ENCODE data around the gene COMTD1.
"Not testable (repeated sequence)": the region's sequence is repeated elsewhere in the genome, so short reads cannot be mapped to it uniquely, and the experiment has no call there.

COMTD1 gene

GRCh38 chr10:75188522-75188921, 47.2 kb downstream of the COMTD1 start:
- H3K4me3 ChIP-seq (ENCODE audit: low read depth, low read length); H3K36me3 ChIP-seq (ENCODE audit: control insufficient read depth, insufficient read depth, low read length); H3K4me1 ChIP-seq (ENCODE audit: control insufficient read depth, insufficient read depth, low read length); H3K9ac ChIP-seq (ENCODE audit: low read depth, low read length); H3K9me3 ChIP-seq (ENCODE audit: control insufficient read depth, insufficient read depth, low read length); H3K27me3 ChIP-seq (ENCODE audit: control insufficient read depth, insufficient read depth, low read length): not testable (repeated sequence)
- H3K27ac ChIP-seq (ENCODE audit: low read depth, low read length), result peak overlapping the region; percentile 72

- peaks cover 5% of the 10 kb centered on the region for H3K4me1 ChIP-seq (ENCODE audit: control insufficient read depth, insufficient read depth, low read length)
- 0 out of 2 replicates have a peak overlapping the region, but pooled peaks have one; percentile 1 for H3K9ac ChIP-seq (ENCODE audit: low read depth, low read length)
- no peaks in the 10 kb centered on the region for H3K9me3 ChIP-seq (ENCODE audit: control insufficient read depth, insufficient read depth, low read length)
- H3K4me3 ChIP-seq (ENCODE audit: low read depth, low read length), result no peak overlapping the region
- peak overlapping the region; percentile 72 for H3K27ac ChIP-seq (ENCODE audit: low read depth, low read length)
- H3K36me3 ChIP-seq (ENCODE audit: control insufficient read depth, insufficient read depth, low read length), result no peaks in the 10 kb centered on the region
- H3K27me3 ChIP-seq (ENCODE audit: control insufficient read depth, insufficient read depth, low read length), result no peaks in the 10 kb centered on the region
Observed at GRCh38 chr10:75187961-75188426, 47.8 kb downstream of the COMTD1 start.

- Histone ChIP-seq H3K4me3 (ENCODE audit: low read depth, low read length) (no peak overlapping the region), H3K27ac (ENCODE audit: low read depth, low read length) (no peak overlapping the region), H3K4me1 (ENCODE audit: control insufficient read depth, insufficient read depth, low read length) (peaks cover 5% of the 10 kb centered on the region), H3K36me3 (ENCODE audit: control insufficient read depth, insufficient read depth, low read length) (no peaks in the 10 kb centered on the region), H3K27me3 (ENCODE audit: control insufficient read depth, insufficient read depth, low read length) (no peaks in the 10 kb centered on the region), H3K9me3 (ENCODE audit: control insufficient read depth, insufficient read depth, low read length) (no peaks in the 10 kb centered on the region), H3K9ac (ENCODE audit: low read depth, low read length) (no peak overlapping the region)
Observed at GRCh38 chr10:75186310-75186709, 49.4 kb downstream of the COMTD1 start.
